Activated CD8-positive, alpha-beta memory T cell treated with anti-CD3 and anti-CD28 coated beads, Interleukin-2, amount 10 ng/mL, durations not matched to agents 7 days and 5 days (primary cell): ENCODE data around the gene LRRN2. TPM values are rescaled to one million over a fixed set of nuclear protein-coding genes. Genes with fewer than 3 reads are reported as not detected.
A peak's percentile ranks its signal among the peaks of the same experiment; 100 is the strongest.

Source experiments
- ATAC-seq: fragments of 150-1000 bp; cut with Tn5 transposase; one replicate; pipeline ENCODE4 v1.10.0; 2021; ENCODE audit warnings: moderate library complexity
- CTCF ChIA-PET: fragments of 350-600 bp; sonication (Branson Sonifier 250); formaldehyde crosslinking; loops from one replicate; lab custom pipeline; 2021; ENCODE audit warnings: antibody characterized with exemption; lab: Charles Lee
- DNase-seq: peaks from one replicate; pipeline ENCODE4 v3.0.0-alpha.2; 2020
- H3K27ac Mint-ChIP-seq: one replicate; pipeline ENCODE4 v1.8.0; 2021; ENCODE audit warnings: mild to moderate bottlenecking, mixed read lengths
- H3K27me3 Mint-ChIP-seq: one replicate; pipeline ENCODE4 v1.8.0; 2021; ENCODE audit warnings: mixed read lengths
- H3K36me3 Mint-ChIP-seq: one replicate; pipeline ENCODE4 v1.8.0; 2021; ENCODE audit warnings: mild to moderate bottlenecking, mixed read lengths
- H3K4me1 Mint-ChIP-seq: one replicate; pipeline ENCODE4 v1.8.0; 2021; ENCODE audit warnings: mixed read lengths
- H3K4me3 Mint-ChIP-seq: one replicate; pipeline ENCODE4 v1.8.0; 2021; ENCODE audit warnings: mild to moderate bottlenecking, moderate library complexity, mixed read lengths
- H3K9me3 Mint-ChIP-seq: one replicate; pipeline ENCODE4 v1.8.0; 2022; ENCODE audit warnings: low read depth, mixed read lengths
- total RNA-seq, 2 experiments: library from RNA; stranded (reverse); gene quantifications; one replicate each; pipeline ENCODE4 v1.2.3, GENCODE V29; 2021

LRRN2 gene
- total RNA-seq, 2 experiments from 2014 or later = not detected

DNA sequence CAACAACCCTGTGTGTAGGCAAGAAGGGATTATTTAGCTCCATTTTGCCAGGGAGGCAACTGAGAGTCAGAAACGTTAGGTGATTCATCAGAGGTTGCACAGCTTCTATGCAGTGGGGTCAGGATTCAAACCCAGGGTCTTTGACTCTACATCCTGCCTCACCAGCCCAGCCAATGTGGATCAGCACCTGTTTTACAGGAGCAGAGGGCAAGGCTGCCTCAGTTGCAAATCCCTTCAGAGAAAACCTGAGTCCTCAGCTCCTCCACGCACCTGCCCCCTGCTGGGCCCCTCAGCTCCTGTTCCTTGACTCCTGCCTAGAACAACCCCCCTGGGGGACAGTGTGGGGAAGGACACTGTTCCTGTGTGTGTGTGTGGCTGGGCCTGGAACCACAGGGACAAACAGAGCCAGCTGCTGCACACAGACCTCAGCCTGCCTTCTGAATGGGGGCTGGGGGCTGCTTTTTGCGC lies 61.6 kb downstream of the LRRN2 start:
- ATAC-seq = peak; percentile 53
- DNase-seq = no peak
- H3K9me3 Mint-ChIP-seq = no peaks in the 10 kb centered on the region

DNA sequence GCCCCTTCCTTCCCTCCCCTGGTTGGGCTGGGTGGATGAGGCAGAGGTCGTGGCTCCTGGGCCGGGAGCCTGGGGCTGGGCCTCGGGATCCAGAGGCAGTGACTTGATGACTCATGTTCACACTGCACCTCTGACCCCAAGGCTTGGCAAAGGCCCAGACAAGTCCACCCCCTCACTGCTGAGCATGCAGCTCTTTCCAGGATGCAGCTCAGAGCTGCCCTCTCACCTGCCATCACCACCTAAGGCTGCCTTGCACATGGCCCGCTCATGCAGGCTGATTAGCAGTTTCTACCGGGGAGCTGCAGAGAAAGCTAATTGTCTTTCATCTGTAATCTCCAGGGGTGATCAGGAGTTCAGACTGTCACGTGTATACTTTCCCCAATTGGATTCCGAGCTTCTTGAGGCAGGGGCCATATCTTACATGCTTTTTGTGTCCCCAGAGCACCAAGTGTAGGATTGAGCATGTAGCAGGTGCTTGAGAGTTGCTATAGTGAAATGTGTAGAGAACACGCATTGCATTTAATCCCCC lies 62.1 kb downstream of the LRRN2 start:
- no peaks in the 10 kb centered on the region for H3K27me3 Mint-ChIP-seq
- H3K36me3 Mint-ChIP-seq = no peaks in the 10 kb centered on the region
- DNase-seq = no peak
- no peak overlapping the region for H3K27ac Mint-ChIP-seq
- ATAC-seq = no peak
- H3K9me3 Mint-ChIP-seq = no peaks in the 10 kb centered on the region
- CTCF ChIA-PET = interaction anchor here (0.7 to 2.0 kb wide), 5 partner anchors 8 to 184 kb away, joined by 3 to 13 read pairs (median 3); no protein-coding TSS in a partner anchor
- no peaks in the 10 kb centered on the region for H3K4me1 Mint-ChIP-seq
- no peak overlapping the region for H3K4me3 Mint-ChIP-seq

More for the DNA sequence above, 61.6 kb downstream of the LRRN2 start:
- no peak overlapping the region for H3K4me3 Mint-ChIP-seq
- CTCF ChIA-PET = interaction anchor here (0.7 to 2.0 kb wide), 5 partner anchors 9 to 183 kb away, joined by 3 to 13 read pairs (median 3); no protein-coding TSS in a partner anchor
- H3K36me3 Mint-ChIP-seq = no peaks in the 10 kb centered on the region
- no peak overlapping the region for H3K27ac Mint-ChIP-seq
- H3K27me3 Mint-ChIP-seq = peaks cover 3% of the 10 kb centered on the region
- no peaks in the 10 kb centered on the region for H3K4me1 Mint-ChIP-seq

DNA sequence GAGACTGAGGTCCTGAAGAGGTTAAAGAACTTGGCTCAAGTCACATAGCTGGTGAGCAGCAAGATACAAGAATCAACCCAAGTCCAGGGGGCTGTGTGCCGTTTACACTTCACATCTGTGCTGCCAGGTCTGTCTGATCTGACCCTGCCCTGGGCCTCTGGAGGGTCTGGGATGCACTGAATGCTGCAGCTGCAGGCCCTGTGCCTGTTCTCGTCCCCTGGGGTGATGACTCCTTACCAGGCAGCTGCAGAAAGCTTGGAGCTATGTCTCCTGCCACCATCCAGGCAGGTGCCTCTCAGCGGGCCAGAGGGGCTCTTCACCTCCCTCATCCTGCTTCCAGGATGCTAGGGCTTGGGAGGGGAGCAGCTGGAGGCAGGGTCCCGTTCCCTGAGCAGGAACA lies 63.5 kb downstream of the LRRN2 start:
- Mint-ChIP-seq H3K36me3 (no peaks in the 10 kb centered on the region), H3K27me3 (no peaks in the 10 kb centered on the region), H3K27ac (no peak overlapping the region), H3K4me3 (no peak overlapping the region), H3K4me1 (no peaks in the 10 kb centered on the region), H3K9me3 (no peaks in the 10 kb centered on the region)
- no peak for DNase-seq
- CTCF ChIA-PET = interaction anchor here (0.9 to 1.4 kb wide), 3 partner anchors 56 to 190 kb away, joined by 3 to 5 read pairs (median 3); no protein-coding TSS in a partner anchor
- ATAC-seq = no peak

DNA sequence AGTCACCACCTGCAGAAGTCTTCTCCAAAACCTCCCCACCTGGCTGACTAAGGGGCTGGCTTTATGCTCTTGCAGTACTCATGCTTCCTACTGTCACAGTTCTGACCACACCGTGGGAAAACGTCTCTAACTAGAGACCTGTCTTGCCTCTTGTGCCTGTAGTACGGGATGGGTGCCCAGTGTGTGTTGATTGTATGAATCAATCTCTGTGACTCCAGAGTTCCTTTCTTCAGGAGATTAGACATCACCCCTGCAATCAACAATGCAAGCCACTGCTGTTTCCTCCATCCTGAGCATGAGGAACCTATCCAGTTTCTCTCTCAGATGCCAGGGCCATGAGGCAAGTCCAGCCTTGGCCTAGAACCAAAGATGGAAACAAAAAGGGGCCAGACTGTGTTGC lies 64.1 kb downstream of the LRRN2 start:
- CTCF ChIA-PET = interaction anchor here (0.9 kb wide), 1 partner anchor 186 kb away, joined by 5 read pairs; no protein-coding TSS in a partner anchor
- H3K27me3 Mint-ChIP-seq = no peaks in the 10 kb centered on the region
- H3K9me3 Mint-ChIP-seq = no peaks in the 10 kb centered on the region
- DNase-seq = no peak
- H3K36me3 Mint-ChIP-seq = no peaks in the 10 kb centered on the region
- H3K4me3 Mint-ChIP-seq = no peak overlapping the region
- no peak for ATAC-seq
- H3K27ac Mint-ChIP-seq = no peak overlapping the region
- no peaks in the 10 kb centered on the region for H3K4me1 Mint-ChIP-seq

DNA sequence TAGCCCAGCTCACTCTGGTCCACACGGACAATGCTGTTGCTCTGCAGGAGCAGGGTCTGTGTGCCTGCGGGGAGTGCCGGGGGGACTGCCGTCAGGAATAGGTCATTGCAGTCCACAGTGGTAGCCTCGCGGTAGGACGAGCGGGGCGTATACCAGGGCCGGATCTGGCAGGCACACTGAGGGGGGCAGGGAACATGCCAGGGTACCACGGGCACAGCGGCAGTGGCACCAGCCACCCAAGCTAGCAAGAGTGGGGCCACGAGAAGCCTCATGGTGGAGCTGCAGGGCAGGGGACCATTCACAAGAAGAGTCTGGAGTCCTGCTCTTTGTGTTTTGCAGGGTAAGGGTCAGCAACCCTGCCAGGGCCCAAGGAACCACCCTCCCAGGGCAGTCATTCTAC lies 65.8 kb downstream of the LRRN2 start:
- ATAC-seq = no peak
- Mint-ChIP-seq H3K27me3 (no peaks in the 10 kb centered on the region), H3K36me3 (no peaks in the 10 kb centered on the region), H3K4me1 (no peaks in the 10 kb centered on the region), H3K9me3 (no peaks in the 10 kb centered on the region), H3K4me3 (no peak overlapping the region), H3K27ac (no peak overlapping the region)
- CTCF ChIA-PET = interaction anchor here (0.7 to 1.4 kb wide), 4 partner anchors 53 to 187 kb away, joined by 3 to 4 read pairs (median 3); no protein-coding TSS in a partner anchor
- DNase-seq = no peak

DNA sequence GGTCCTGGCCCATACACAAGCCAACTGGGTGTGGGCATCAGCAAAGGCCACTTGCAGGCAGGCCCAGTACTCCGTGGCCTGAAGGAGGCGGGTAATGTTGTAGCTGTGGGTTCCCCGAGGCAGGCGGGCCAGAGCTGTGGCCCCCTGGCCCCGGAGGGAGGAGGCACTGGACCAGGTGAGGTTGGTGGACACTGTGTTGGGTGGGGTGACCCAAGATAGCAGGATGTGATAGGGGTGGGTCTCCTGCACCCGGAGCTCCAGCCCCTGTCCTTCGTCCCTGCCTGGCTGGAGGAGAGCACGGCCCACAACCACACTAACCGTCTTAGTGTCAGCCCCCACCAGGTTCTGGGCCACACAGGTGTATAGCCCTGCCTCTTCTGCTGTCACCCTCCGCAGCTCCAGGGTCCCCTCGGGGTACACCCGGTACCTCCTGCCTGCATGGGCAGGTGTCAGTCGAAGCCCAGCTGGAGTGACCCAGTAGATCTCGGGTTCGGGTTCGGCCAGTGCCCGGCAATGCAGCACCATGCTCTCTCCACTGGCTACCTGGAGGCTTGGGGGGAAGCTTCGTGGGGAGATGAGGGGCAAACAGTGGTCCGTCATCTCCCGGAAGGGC lies 67.3 kb downstream of the LRRN2 start:
- H3K4me1 Mint-ChIP-seq = no peaks in the 10 kb centered on the region
- CTCF ChIA-PET = interaction anchor here (1.2 kb wide), 1 partner anchor 52 kb away, joined by 3 read pairs; no protein-coding TSS in a partner anchor
- no peaks in the 10 kb centered on the region for H3K9me3 Mint-ChIP-seq
- H3K36me3 Mint-ChIP-seq = no peaks in the 10 kb centered on the region
- H3K27ac Mint-ChIP-seq = no peak overlapping the region
- H3K27me3 Mint-ChIP-seq = no peaks in the 10 kb centered on the region
- no peak overlapping the region for H3K4me3 Mint-ChIP-seq
- DNase-seq (no peak), ATAC-seq (no peak)

DNA sequence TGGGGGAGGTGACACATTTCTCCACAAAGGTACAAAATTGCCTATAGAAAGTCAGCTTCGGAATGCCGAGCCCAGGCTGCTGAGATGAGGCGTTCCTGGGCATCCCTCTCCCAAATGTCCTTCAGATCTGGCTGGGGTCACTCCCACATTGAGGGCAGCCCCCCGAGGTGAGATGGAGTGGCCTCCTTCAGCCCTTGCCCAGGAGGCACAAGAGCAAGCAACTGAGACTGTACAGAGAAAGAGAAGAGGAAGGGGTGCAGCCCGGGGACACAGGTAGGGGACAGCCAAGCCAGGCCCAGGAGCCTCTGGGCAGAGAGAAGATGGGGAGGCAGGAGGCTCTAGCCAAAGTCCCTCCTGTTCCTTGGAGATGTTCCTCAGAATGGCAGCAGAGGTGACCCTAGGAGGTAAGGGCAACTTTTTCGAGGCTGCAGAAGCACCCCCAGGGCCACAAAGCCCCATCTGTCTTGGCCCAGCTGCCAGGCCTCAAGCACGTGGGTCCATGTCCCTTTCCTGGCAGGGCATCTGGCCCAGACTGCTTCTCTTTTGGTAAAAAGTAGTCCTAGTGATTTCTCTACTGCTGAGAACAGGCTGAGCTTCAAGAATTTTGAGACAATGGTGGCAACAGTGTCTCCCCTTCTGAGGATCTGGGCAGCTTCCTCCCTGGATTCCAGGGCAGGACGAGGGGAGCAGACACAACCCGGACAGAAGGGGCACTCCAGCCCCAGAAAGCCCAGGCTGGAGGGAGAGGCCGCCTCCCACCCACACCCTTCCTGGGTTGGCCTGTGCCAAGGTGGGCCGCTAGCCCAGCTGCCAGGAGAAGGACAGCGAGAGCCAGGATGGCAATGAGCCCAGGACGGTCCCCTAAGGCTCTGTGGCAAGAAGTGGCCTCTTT lies 68.0 kb downstream of the LRRN2 start:
- no peak overlapping the region for H3K4me3 Mint-ChIP-seq
- ATAC-seq (no peak), DNase-seq (no peak)
- no peak overlapping the region for H3K27ac Mint-ChIP-seq
- H3K27me3 Mint-ChIP-seq = no peaks in the 10 kb centered on the region
- H3K36me3 Mint-ChIP-seq = no peaks in the 10 kb centered on the region
- no peaks in the 10 kb centered on the region for H3K9me3 Mint-ChIP-seq
- no peaks in the 10 kb centered on the region for H3K4me1 Mint-ChIP-seq
- CTCF ChIA-PET = interaction anchor here (1.2 kb wide), 1 partner anchor 51 kb away, joined by 3 read pairs; no protein-coding TSS in a partner anchor

DNA sequence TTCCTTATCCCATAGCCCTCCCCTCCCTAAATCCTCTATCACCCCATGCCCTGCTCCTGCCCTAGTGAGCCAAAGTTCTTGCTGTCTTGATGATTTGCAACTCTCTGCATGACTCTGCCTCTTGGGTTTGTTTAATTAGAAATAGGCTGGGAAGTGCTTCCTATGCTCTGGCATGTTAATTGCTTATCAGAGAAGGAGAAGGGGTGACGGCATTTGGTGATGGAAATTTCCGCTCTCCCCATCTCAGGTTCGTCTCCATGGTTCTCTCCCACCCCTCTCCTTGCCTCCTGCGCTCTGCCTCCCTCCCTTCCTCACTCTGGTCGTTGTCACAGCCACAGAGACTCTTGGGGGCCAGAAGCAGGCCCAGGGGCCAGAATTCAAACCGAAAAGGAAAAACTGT lies 68.9 kb downstream of the LRRN2 start:
- ATAC-seq = no peak
- CTCF ChIA-PET = no interaction called here

DNA sequence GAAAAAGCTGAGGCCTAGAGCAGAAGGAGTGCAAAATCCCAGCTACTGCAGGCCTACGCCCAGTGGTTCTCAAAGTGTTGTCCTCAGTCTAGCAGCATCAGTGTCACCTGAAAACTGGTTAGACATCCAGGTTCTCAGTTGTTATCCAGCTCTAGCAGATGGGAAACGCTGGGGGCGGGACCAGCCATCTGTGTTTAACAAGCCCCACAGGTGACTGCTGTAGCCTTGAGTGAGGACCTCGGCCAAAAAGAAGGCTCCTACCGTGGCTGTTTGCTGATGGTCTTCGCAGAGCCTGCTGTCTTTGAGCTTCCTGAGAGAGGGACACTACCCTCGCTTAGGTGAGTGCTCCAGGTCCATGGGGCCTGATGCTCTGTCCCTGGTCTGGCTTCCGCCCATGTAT lies 69.7 kb downstream of the LRRN2 start:
- DNase-seq = no peak
- H3K36me3 Mint-ChIP-seq = no peaks in the 10 kb centered on the region

More for the DNA sequence above, 68.9 kb downstream of the LRRN2 start:
- Mint-ChIP-seq H3K9me3 (no peaks in the 10 kb centered on the region), H3K27me3 (no peaks in the 10 kb centered on the region), H3K4me1 (no peaks in the 10 kb centered on the region), H3K4me3 (no peak overlapping the region), H3K36me3 (no peaks in the 10 kb centered on the region), H3K27ac (no peak overlapping the region)
- no peak for DNase-seq

DNA sequence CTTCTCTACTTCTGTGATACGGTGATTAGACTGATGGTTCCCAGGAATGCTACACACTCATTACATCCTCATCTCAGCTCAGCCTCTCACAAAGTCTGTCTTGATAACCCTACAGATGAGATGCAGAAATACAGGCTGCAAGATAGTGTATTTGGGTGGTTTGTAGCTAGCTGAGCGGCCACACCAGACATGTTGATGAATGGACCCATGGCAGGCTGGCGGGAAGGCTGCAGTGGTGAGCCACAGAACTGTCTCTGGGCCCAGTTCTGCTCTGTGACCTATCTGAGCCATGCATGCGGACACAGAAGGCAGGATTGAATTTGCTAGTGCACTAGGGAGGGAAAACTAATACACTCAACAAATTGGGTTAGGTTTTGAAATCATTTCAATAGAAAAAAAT lies 71.9 kb downstream of the LRRN2 start:
- no peak overlapping the region for H3K4me3 Mint-ChIP-seq
- no peaks in the 10 kb centered on the region for H3K9me3 Mint-ChIP-seq

More for the DNA sequence above, 69.7 kb downstream of the LRRN2 start:
- Mint-ChIP-seq H3K27ac (no peak overlapping the region), H3K4me3 (no peak overlapping the region), H3K27me3 (no peaks in the 10 kb centered on the region), H3K4me1 (no peaks in the 10 kb centered on the region), H3K9me3 (no peaks in the 10 kb centered on the region)
- CTCF ChIA-PET = interaction anchor here (0.7 to 1.1 kb wide), 2 partner anchors 8 to 191 kb away, joined by 3 read pairs; no protein-coding TSS in a partner anchor
- ATAC-seq = no peak

DNA sequence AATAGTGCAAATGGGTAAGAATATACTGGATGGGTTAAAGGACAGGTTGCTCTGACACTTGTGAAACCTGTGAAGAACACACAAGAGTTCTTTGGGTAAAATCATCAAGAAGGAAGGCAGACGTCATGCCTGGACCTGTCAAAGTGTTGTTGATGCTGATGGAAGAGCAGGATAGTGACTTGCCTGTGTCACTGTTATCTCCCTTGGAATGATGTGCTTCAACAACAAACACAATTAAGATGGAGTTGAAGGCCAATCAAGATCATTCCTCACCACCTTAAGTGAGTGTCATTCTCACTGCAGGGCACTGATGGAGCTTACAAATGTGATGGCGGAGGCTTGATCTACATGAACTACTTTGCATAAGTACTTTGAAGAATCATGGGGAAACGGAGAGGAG lies 73.2 kb downstream of the LRRN2 start:
- no peak overlapping the region for H3K4me3 Mint-ChIP-seq
- no peaks in the 10 kb centered on the region for H3K9me3 Mint-ChIP-seq
- DNase-seq (no peak), ATAC-seq (no peak)
- H3K36me3 Mint-ChIP-seq = no peaks in the 10 kb centered on the region
- CTCF ChIA-PET = interaction anchor here (1.5 kb wide), 1 partner anchor 179 kb away, joined by 4 read pairs; no protein-coding TSS in a partner anchor
- H3K27ac Mint-ChIP-seq = no peak overlapping the region
- H3K4me1 Mint-ChIP-seq = no peaks in the 10 kb centered on the region
- H3K27me3 Mint-ChIP-seq = no peaks in the 10 kb centered on the region

More for the DNA sequence above, 71.9 kb downstream of the LRRN2 start:
- Mint-ChIP-seq H3K36me3 (no peaks in the 10 kb centered on the region), H3K27me3 (no peaks in the 10 kb centered on the region), H3K27ac (no peak overlapping the region), H3K4me1 (no peaks in the 10 kb centered on the region)
- no peak for ATAC-seq
- DNase-seq = no peak
- CTCF ChIA-PET = interaction anchor here (0.7 to 1.4 kb wide), 2 partner anchors 30 to 193 kb away, joined by 3 to 4 read pairs; no protein-coding TSS in a partner anchor

DNA sequence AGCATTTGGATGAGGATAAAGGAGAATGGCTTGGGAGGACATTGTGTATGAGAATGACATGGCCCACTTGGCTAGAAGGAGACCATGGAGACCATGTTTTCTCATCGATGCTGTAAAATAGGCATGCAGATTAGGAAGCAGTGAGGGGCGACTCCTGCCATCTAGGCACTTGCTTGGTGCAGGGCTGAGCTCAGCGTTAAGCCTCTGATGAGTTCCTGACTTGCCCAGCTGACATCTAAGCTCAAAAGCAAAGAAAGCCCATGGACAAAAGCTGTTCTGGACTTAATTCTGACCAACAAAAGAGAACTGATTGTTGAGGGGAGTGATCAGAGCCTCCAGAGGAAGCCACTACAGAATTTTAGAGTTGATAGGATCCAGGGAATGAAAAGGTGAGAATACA lies 74.5 kb downstream of the LRRN2 start:
- Mint-ChIP-seq H3K36me3 (no peaks in the 10 kb centered on the region), H3K4me3 (no peak overlapping the region), H3K4me1 (no peaks in the 10 kb centered on the region), H3K27me3 (peaks cover 5% of the 10 kb centered on the region), H3K9me3 (no peaks in the 10 kb centered on the region), H3K27ac (no peak overlapping the region)
- CTCF ChIA-PET = interaction anchor here (1.5 kb wide), 1 partner anchor 181 kb away, joined by 4 read pairs; no protein-coding TSS in a partner anchor
- no peak for DNase-seq
- ATAC-seq = no peak

DNA sequence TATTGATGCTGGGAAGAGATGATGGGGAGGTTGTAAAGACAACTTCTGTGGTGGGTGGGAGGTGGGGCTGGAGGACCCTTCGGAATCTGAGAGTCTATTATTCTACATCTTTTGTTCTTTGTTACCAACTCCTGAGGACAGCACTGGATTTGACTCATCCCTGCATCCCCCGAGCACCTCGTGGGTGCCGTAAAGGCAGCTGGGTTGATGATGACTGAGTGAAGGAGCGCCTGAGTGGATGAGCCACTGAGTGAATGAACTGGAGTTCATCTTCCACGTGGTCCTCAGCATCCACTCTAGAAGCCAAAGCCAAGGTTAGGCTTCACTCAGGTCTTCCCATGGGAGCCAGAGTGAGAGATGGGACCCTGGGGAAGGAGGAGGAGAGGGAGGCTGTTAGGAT lies 77.6 kb downstream of the LRRN2 start:
- Mint-ChIP-seq H3K9me3 (no peaks in the 10 kb centered on the region), H3K4me1 (no peaks in the 10 kb centered on the region), H3K27me3 (peaks cover 7% of the 10 kb centered on the region), H3K4me3 (no peak overlapping the region), H3K27ac (no peak overlapping the region), H3K36me3 (no peaks in the 10 kb centered on the region)
- DNase-seq (no peak), ATAC-seq (no peak)
- CTCF ChIA-PET = interaction anchor here (1.5 to 2.7 kb wide), 2 partner anchors 155 to 199 kb away, joined by 3 to 11 read pairs; no protein-coding TSS in a partner anchor
